Measurements from ENCODE around the gene CENPS. TPM values are rescaled to one million over a fixed set of nuclear protein-coding genes. Genes with fewer than 3 reads are reported as not detected.

Gene CENPS
- total RNA-seq, 6 donors from 2014 or later: 1.4 to 23.0 (median 14.3) TPM

- TF ChIP-seq CTCF (IDR thresholded peaks at IDR 0.05) (no peak), EP300 (IDR thresholded peaks at IDR 0.05) (no peak), POLR2AphosphoS5 (IDR thresholded peaks at IDR 0.05) (no peak), POLR2A (IDR thresholded peaks at IDR 0.05) (no peak)
- H3K4me1 ChIP-seq: peaks cover 0 to 20% (median 15%) of the 10 kb centered on the region in 4 donors
- no peak overlapping the region for H3K4me3 ChIP-seq
- WGBS, 2 donors: 75 to 83% methylated on average over 12 of the region's 12 CpGs
- ATAC-seq (ENCODE audit: low FRiP score in 2 of 2) (peak in 1 of 2 donors; percentile 28), DNase-seq (peak in 1 of 2 donors; percentile 39)
- peaks cover 0 to 4% (median 0%) of the 10 kb centered on the region in 4 donors for H3K36me3 ChIP-seq
- no peaks in the 10 kb centered on the region for H3K27me3 ChIP-seq
- H3K27ac ChIP-seq: peak overlapping the region; percentile 72 to 78 (median 76)
- H3K9me3 ChIP-seq: no peaks in the 10 kb centered on the region
Measured at GRCh38 chr1:10386761-10387676, 43.2 kb upstream of the CENPS start.

DNA sequence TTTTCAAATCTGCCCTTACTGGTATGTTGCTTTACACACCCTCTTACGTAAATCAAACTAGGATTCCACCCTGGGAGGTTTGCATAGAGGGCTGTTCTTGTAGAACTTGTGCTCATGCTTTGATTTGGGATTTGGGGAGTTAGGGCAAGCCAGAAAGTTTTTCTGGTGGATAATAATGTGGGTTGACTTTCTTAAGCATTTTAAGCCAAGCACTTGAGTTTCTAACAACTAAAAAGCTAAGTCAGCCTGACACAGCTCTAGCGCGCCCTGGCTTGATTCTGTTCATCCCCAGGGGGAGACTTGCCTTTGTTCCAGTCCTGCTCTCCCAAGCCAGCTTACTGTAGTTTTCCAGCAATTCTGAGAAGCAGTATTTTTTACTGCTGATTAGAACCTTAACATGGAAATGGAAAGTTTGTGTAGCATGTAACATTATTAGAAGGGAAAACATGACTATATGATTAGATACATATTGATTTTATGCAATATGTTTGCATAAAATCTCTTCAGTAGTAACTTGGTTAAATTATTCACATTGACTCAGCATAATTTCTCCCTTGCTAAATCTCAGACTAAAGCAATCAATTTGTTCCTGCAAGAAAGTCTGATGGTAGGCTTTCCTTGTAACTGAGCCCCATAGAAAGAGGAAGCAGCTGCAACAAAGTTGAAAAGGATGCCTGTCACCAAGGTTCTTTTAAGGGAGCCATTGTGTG, 42.4 kb upstream of the CENPS start:
- WGBS, 2 donors: 18 to 38% methylated on average over 3 of the region's 3 CpGs

GRCh38 chr1:10388387-10388715, 41.9 kb upstream of the CENPS start:
- no peak overlapping the region for H3K4me3 ChIP-seq
- H3K36me3 ChIP-seq: no peaks in the 10 kb centered on the region
- H3K9me3 ChIP-seq: no peaks in the 10 kb centered on the region
- H3K4me1 ChIP-seq: peaks cover 0 to 20% (median 15%) of the 10 kb centered on the region in 4 donors
- 64 to 69% methylated on average over 3 of the region's 3 CpGs for WGBS, 2 donors
- ATAC-seq (ENCODE audit: low FRiP score in 2 of 2): peak in 1 of 2 donors; percentile 55
- TF ChIP-seq POLR2AphosphoS5 (IDR thresholded peaks at IDR 0.05): no peak
- H3K27me3 ChIP-seq: no peaks in the 10 kb centered on the region
- DNase-seq: no peak
- H3K27ac ChIP-seq: peak overlapping the region; percentile 65 to 78 (median 76)

More for the DNA sequence above, 42.4 kb upstream of the CENPS start:
- Histone ChIP-seq H3K27me3 (no peaks in the 10 kb centered on the region), H3K4me3 (peak overlapping the region in 2 of 4 donors; percentile 14 to 26), H3K36me3 (no peaks in the 10 kb centered on the region), H3K4me1 (peaks cover 0 to 20% (median 15%) of the 10 kb centered on the region in 4 donors), H3K27ac (peak overlapping the region; percentile 72 to 78 (median 76)), H3K9me3 (no peaks in the 10 kb centered on the region)
- ATAC-seq (ENCODE audit: low FRiP score in 2 of 2): peak; percentile 54 to 88
- TF ChIP-seq POLR2AphosphoS5 (IDR thresholded peaks at IDR 0.05) (no peak), CTCF (IDR thresholded peaks at IDR 0.05) (no peak), EP300 (IDR thresholded peaks at IDR 0.05) (peak in 1 of 4 donors; percentile 45), POLR2A (IDR thresholded peaks at IDR 0.05) (no peak)
- peak in 1 of 2 donors; percentile 41 for DNase-seq

GRCh38 chr1:10389271-10389973, 40.8 kb upstream of the CENPS start:
- Histone ChIP-seq H3K36me3 (no peaks in the 10 kb centered on the region), H3K4me1 (peaks cover 0 to 20% (median 15%) of the 10 kb centered on the region in 4 donors), H3K27me3 (no peaks in the 10 kb centered on the region), H3K27ac (peak overlapping the region in 3 of 4 donors; percentile 65 to 78 (median 77)), H3K4me3 (no peak overlapping the region), H3K9me3 (no peaks in the 10 kb centered on the region)
- no peak for TF ChIP-seq EP300 (IDR thresholded peaks at IDR 0.05)
- no peak for TF ChIP-seq POLR2AphosphoS5 (IDR thresholded peaks at IDR 0.05)
- TF ChIP-seq CTCF (IDR thresholded peaks at IDR 0.05): no peak
- no peak for TF ChIP-seq POLR2A (IDR thresholded peaks at IDR 0.05)
- DNase-seq (no peak), ATAC-seq (ENCODE audit: low FRiP score in 2 of 2) (no peak)
- 82 to 93% methylated on average over 6 of the region's 6 CpGs for WGBS, 2 donors

- Histone ChIP-seq H3K27ac (no peak overlapping the region), H3K4me1 (peaks cover 13 to 28% (median 20%) of the 10 kb centered on the region in 4 donors), H3K36me3 (no peaks in the 10 kb centered on the region), H3K27me3 (no peaks in the 10 kb centered on the region), H3K9me3 (no peaks in the 10 kb centered on the region), H3K4me3 (no peak overlapping the region)
- TF ChIP-seq POLR2A (IDR thresholded peaks at IDR 0.05): no peak
- TF ChIP-seq CTCF (IDR thresholded peaks at IDR 0.05): no peak
- no peak for TF ChIP-seq EP300 (IDR thresholded peaks at IDR 0.05)
- TF ChIP-seq POLR2AphosphoS5 (IDR thresholded peaks at IDR 0.05): no peak
- no peak for ATAC-seq (ENCODE audit: low FRiP score in 2 of 2)
- DNase-seq: no peak
- whole genome bisulfite sequencing, 2 donors: 83 to 92% methylated on average over 3 of the region's 3 CpGs
Measured at GRCh38 chr1:10396870-10397269, 33.4 kb upstream of the CENPS start.

All from upper lobe of left lung (tissue), 6 donors.